ENCODE measurements around the gene SEMG1.

The SEMG1 gene

GRCh38 chr20:45221076-45221475 is 14.2 kb downstream of the SEMG1 start, which contains the start of gene SEMG2:
TSS of gene SEMG2 (plus strand) at chr20:45221373. CDS start at chr20:45221390, 17 bp downstream.
- no peak for DNase-seq (ENCODE audit: low spot score)

- no peak for DNase-seq (ENCODE audit: low spot score)
Observed at GRCh38 chr20:45223136-45223535, 16.3 kb downstream of the SEMG1 start.

- no peak for DNase-seq (ENCODE audit: low spot score)
Observed at GRCh38 chr20:45226287-45226686, 19.5 kb downstream of the SEMG1 start.

GRCh38 chr20:45229264-45230056 is 22.6 kb downstream of the SEMG1 start:
- no peak for DNase-seq (ENCODE audit: low spot score)

GRCh38 chr20:45230631-45231030 is 23.8 kb downstream of the SEMG1 start:
- DNase-seq (ENCODE audit: low spot score) = no peak

- DNase-seq (ENCODE audit: low spot score) = no peak
Observed at GRCh38 chr20:45235995-45236394, 29.2 kb downstream of the SEMG1 start.

- DNase-seq (ENCODE audit: low spot score) = no peak
Observed at GRCh38 chr20:45238139-45238538, 31.3 kb downstream of the SEMG1 start.

- DNase-seq (ENCODE audit: low spot score) = no peak
Observed at GRCh38 chr20:45246109-45246508, 39.3 kb downstream of the SEMG1 start.

GRCh38 chr20:45247865-45248264 is 41.0 kb downstream of the SEMG1 start:
- DNase-seq (ENCODE audit: low spot score) = no peak

GRCh38 chr20:45248609-45249008 is 41.8 kb downstream of the SEMG1 start:
- DNase-seq (ENCODE audit: low spot score) = no peak

GRCh38 chr20:45251884-45252560 is 45.2 kb downstream of the SEMG1 start:
- DNase-seq (ENCODE audit: low spot score) = no peak

- no peak for DNase-seq (ENCODE audit: low spot score)
Observed at GRCh38 chr20:45253261-45253660, 46.4 kb downstream of the SEMG1 start.

GRCh38 chr20:45254383-45255262 is 47.8 kb downstream of the SEMG1 start, which contains the start of gene SLPI:
TSS of gene SLPI (minus strand) at chr20:45254564. CDS start at chr20:45254543, 21 bp downstream.
- DNase-seq (ENCODE audit: low spot score) = no peak

- no peak for DNase-seq (ENCODE audit: low spot score)
Observed at GRCh38 chr20:45257161-45257560, 50.3 kb downstream of the SEMG1 start.

- no peak for DNase-seq (ENCODE audit: low spot score)
Observed at GRCh38 chr20:45257711-45258110, 50.9 kb downstream of the SEMG1 start.

- DNase-seq (ENCODE audit: low spot score) = no peak
Observed at GRCh38 chr20:45258259-45258658, 51.4 kb downstream of the SEMG1 start.

- no peak for DNase-seq (ENCODE audit: low spot score)
Observed at GRCh38 chr20:45258664-45259063, 51.8 kb downstream of the SEMG1 start.
